HepG2 (cell line): ENCODE results near the gene NOXRED1. TPM values are rescaled to one million over a fixed set of nuclear protein-coding genes. Genes with fewer than 3 reads are reported as not detected.

Source experiments
- LBX2 ChIP-seq: sonication (generic); formaldehyde crosslinking; IDR thresholded peaks from 2 replicates; pipeline ENCODE4 v1.5.0; 2020; ENCODE audit warnings: missing genetic modification reagents, mild to moderate bottlenecking, borderline replicate concordance
- MZF1 ChIP-seq: sonication (generic); formaldehyde crosslinking; IDR thresholded peaks from 2 replicates; pipeline ENCODE4 v1.8.1; 2023; ENCODE audit warnings: mild to moderate bottlenecking, missing genetic modification reagents, borderline replicate concordance
- POLR2A ChIP-seq, 2 experiments: IDR thresholded peaks; 2 replicates each; pipeline ENCODE4 v1.6.1; 2011; ENCODE audit warnings: low read depth in 2 of 2, low read length in 2 of 2, mild to moderate bottlenecking in 1 of 2, moderate library complexity in 1 of 2; ENCODE audit not compliant: insufficient read depth in 1 of 2
- SALL1 ChIP-seq: sonication (generic); formaldehyde crosslinking; IDR thresholded peaks from 2 replicates; pipeline ENCODE4 v1.8.0; 2022; ENCODE audit warnings: mild to moderate bottlenecking, missing genetic modification reagents
- SAP130 ChIP-seq: IDR thresholded peaks from 2 replicates; pipeline ENCODE4 v1.6.1; 2016; ENCODE audit warnings: low read depth
- TAF1 ChIP-seq: sonication (generic); formaldehyde crosslinking; IDR thresholded peaks from 2 replicates; pipeline ENCODE4 v1.4.0; 2020; ENCODE audit warnings: missing genetic modification reagents
- UBTF ChIP-seq: sonication (generic); formaldehyde crosslinking; IDR thresholded peaks from 2 replicates; pipeline ENCODE4 v1.4.0; 2020; ENCODE audit warnings: mild to moderate bottlenecking, missing genetic modification reagents
- ZBTB40 ChIP-seq, 2 experiments: fragments of 450-650 bp in 1 of 2; sonication (generic) in 1 of 2; formaldehyde crosslinking in 1 of 2; IDR thresholded peaks; 2 replicates each; pipeline versions ENCODE4 v1.6.1 to v1.8.0; 2016 to 2022; ENCODE audit warnings: antibody characterized with exemption in 1 of 2, mild to moderate bottlenecking in 1 of 2, missing genetic modification reagents in 1 of 2
- ZMYM4 ChIP-seq: sonication (generic); formaldehyde crosslinking; IDR thresholded peaks from 2 replicates; pipeline ENCODE4 v1.8.1; 2023; ENCODE audit warnings: mild to moderate bottlenecking, missing genetic modification reagents
- ZNF234 ChIP-seq: sonication (generic); formaldehyde crosslinking; conservative IDR thresholded peaks from 2 replicates; pipeline ENCODE4 v1.5.1; 2020; ENCODE audit warnings: mild to moderate bottlenecking, missing genetic modification reagents
- ZNF574 ChIP-seq: sonication (generic); formaldehyde crosslinking; IDR thresholded peaks from 2 replicates; pipeline ENCODE4 v1.4.0; 2020; ENCODE audit warnings: missing genetic modification reagents
- ZNF652 ChIP-seq: IDR thresholded peaks from 2 replicates; pipeline ENCODE4 v1.6.1; 2016; ENCODE audit warnings: low read depth, borderline replicate concordance
- ZNF746 ChIP-seq: sonication (generic); formaldehyde crosslinking; IDR thresholded peaks from 2 replicates; pipeline ENCODE4 v1.8.0; 2022; ENCODE audit warnings: mild to moderate bottlenecking, missing genetic modification reagents
- ZSCAN21 ChIP-seq: sonication (generic); formaldehyde crosslinking; IDR thresholded peaks from 2 replicates; pipeline ENCODE4 v1.8.0; 2022; ENCODE audit warnings: mild to moderate bottlenecking, missing genetic modification reagents, moderate library complexity, borderline replicate concordance
- ZSCAN31 ChIP-seq: sonication (generic); formaldehyde crosslinking; IDR thresholded peaks from 2 replicates; pipeline ENCODE4 v1.5.0; 2020; ENCODE audit warnings: low read depth, mild to moderate bottlenecking, missing genetic modification reagents
- polyA plus RNA-seq, 8 experiments: library from polyadenylated mRNA; depleted of rRNA in 3 of 8; stranded (reverse) in 7 of 8; unstranded in 1 of 8; fragments of >200 nt; fragmentation: Illumina TruSeq in 4 of 8; extraction: Trizol in 4 of 8; gene quantifications; 2 replicates each; pipeline versions ENCODE4 v1.2.1 to v1.2.3, GENCODE V29; 2011 to 2016; ENCODE audit warnings: low read depth in 4 of 8, missing spikeins in 1 of 8, mixed read lengths in 1 of 8; ENCODE audit not compliant: insufficient read depth in 1 of 8
- total RNA-seq, 5 experiments: library from RNA; depleted of rRNA; stranded (reverse); fragments of >200 nt; fragmentation: Illumina TruSeq; extraction: Trizol; gene quantifications; 2 replicates each; pipeline ENCODE4 v1.2.3, GENCODE V29; 2016; ENCODE audit warnings: low read depth in 1 of 5

NOXRED1 gene
- total and polyA plus RNA-seq, 2 of the 13 experiments (the other 11 are each of a cell fraction or from before 2014, with no cell fraction given), result 0.24 to 0.41 TPM

GRCh38 chr14:77457115-77457521 is 33.8 kb upstream of the NOXRED1 start (continued):
- TF ChIP-seq ZNF652 (CRISPR knock-in tag) (peak; percentile 24; the same call in 1 of the 2 replicates), ZSCAN31 (CRISPR knock-in tag) (peak; percentile 82; the same call in 1 of the 2 replicates), ZNF234 (CRISPR knock-in tag) (no peak), ZNF574 (no peak), ZSCAN21 (peak; percentile 64; the same call in 1 of the 2 replicates), SALL1 (peak; percentile 36; the same call in 1 of the 2 replicates), MZF1 (CRISPR knock-in tag) (0 out of 2 replicates have a peak, but pooled peaks have one; percentile 57), ZNF746 (CRISPR knock-in tag) (0 out of 2 replicates have a peak, but pooled peaks have one; percentile 10), POLR2A (IDR thresholded peaks at IDR 0.05; ENCODE audit: insufficient read depth in 1 of 2, low read depth in 2 of 2, low read length in 2 of 2) (peak; percentile 70 to 95), TAF1 (CRISPR knock-in tag) (peak; percentile 61), LBX2 (CRISPR knock-in tag) (no peak), UBTF (peak; percentile 61; the same call in 1 of the 2 replicates), ZMYM4 (CRISPR knock-in tag) (peak; percentile 42; the same call in 1 of the 2 replicates), SAP130 (CRISPR knock-in tag) (peak; percentile 84; the same call in 1 of the 2 replicates), ZBTB40 (IDR thresholded peaks at IDR 0.05) (no peak), ZBTB40 (CRISPR knock-in tag; IDR thresholded peaks at IDR 0.05) (0 out of 2 replicates have a peak, but pooled peaks have one; percentile 12)
